Endodermal cell (in vitro differentiated cells): ENCODE data around the gene DNASE2B. TPM values are rescaled to one million over a fixed set of nuclear protein-coding genes. Genes with fewer than 3 reads are reported as not detected.

Experiments
- DNase-seq: peaks from one replicate; pipeline ENCODE4 v3.0.0-alpha.2; 2017
- H3K27ac ChIP-seq: 2 replicates; pipeline ENCODE4 v1.5.1; 2013; ENCODE audit warnings: mild to moderate bottlenecking, low read depth, low read length, moderate library complexity
- H3K27me3 ChIP-seq: 2 replicates; pipeline ENCODE4 v1.6.1; 2013; ENCODE audit warnings: mild to moderate bottlenecking, low read length, moderate library complexity; ENCODE audit not compliant: insufficient read depth, control insufficient read depth, poor library complexity, severe bottlenecking
- H3K36me3 ChIP-seq: 2 replicates; pipeline ENCODE4 v1.7.0; 2013; ENCODE audit warnings: mild to moderate bottlenecking, low read length, moderate library complexity; ENCODE audit not compliant: control insufficient read depth, insufficient read depth
- H3K4me1 ChIP-seq: one replicate; pipeline ENCODE4 v1.7.0; 2013; ENCODE audit warnings: low read length; ENCODE audit not compliant: control insufficient read depth, insufficient read depth
- H3K4me3 ChIP-seq: 2 replicates; pipeline ENCODE4 v1.5.1; 2013; ENCODE audit warnings: mild to moderate bottlenecking, low read length, moderate library complexity
- H3K9ac ChIP-seq: 2 replicates; pipeline ENCODE4 v1.6.1; 2013; ENCODE audit warnings: mild to moderate bottlenecking, low read length, moderate library complexity; ENCODE audit not compliant: poor library complexity, severe bottlenecking; ENCODE audit errors: extremely low read depth
- H3K9me3 ChIP-seq: 2 replicates; pipeline ENCODE4 v1.6.1; 2013; ENCODE audit warnings: mild to moderate bottlenecking, low read length, moderate library complexity; ENCODE audit not compliant: control insufficient read depth
- H3K27ac Mint-ChIP-seq: 2 replicates; pipeline ENCODE4 v1.8.0; 2020; ENCODE audit warnings: mixed read lengths
- H3K27me3 Mint-ChIP-seq: 2 replicates; pipeline ENCODE4 v1.8.0; 2021; ENCODE audit warnings: mild to moderate bottlenecking, mixed read lengths; ENCODE audit not compliant: insufficient read depth
- H3K36me3 Mint-ChIP-seq: 2 replicates; pipeline ENCODE4 v1.8.0; 2020; ENCODE audit warnings: low read depth, mixed read lengths
- H3K4me1 Mint-ChIP-seq: 2 replicates; pipeline ENCODE4 v1.8.0; 2020; ENCODE audit warnings: mixed read lengths
- H3K4me3 Mint-ChIP-seq: 2 replicates; pipeline ENCODE4 v1.8.0; 2020; ENCODE audit warnings: mild to moderate bottlenecking, moderate library complexity, mixed read lengths
- H3K9me3 Mint-ChIP-seq: 2 replicates; pipeline ENCODE4 v1.8.0; 2020; ENCODE audit warnings: mild to moderate bottlenecking, mixed read lengths
- WGBS, 2 experiments: methylation state at CpG; one replicate each; pipeline versions ENCODE4 v1.1.5 to v1.1.7; 2013; ENCODE audit warnings: missing lambda C conversion rate in 2 of 2, mixed read lengths in 1 of 2; ENCODE audit not compliant: insufficient coverage in 1 of 2, insufficient read length in 1 of 2; 5-methylcytosine and 5-hydroxymethylcytosine counted together
- total RNA-seq, 2 donors: library from RNA; stranded (reverse); fragmentation: NEBNext Ultra II Directional in 1 of 2; extraction: Animal tissue kit (Norgen Biotek cat#: 25700) in 1 of 2; gene quantifications; 2 replicates in 1 of 2; 3 replicates in 1 of 2; pipeline ENCODE4 v1.2.1, GENCODE V29; 2021
- TF ChIP-seq, protein P1 (sequence below): fragments of 200-600 bp; sonication (generic); conservative IDR thresholded peaks from 2 replicates; pipeline ENCODE4 v1.5.0; 2021; ENCODE audit warnings: antibody characterized with exemption, mild to moderate bottlenecking

Gene DNASE2B
- total RNA-seq, 2 donors from 2014 or later = not detected

- Histone ChIP-seq H3K27ac (no peak overlapping the region), H3K9me3 (peaks cover 6% of the 10 kb centered on the region), H3K4me1 (no peaks in the 10 kb centered on the region), H3K4me3 (no peak overlapping the region), H3K36me3 (no peaks in the 10 kb centered on the region), H3K27me3 (peaks cover 27% of the 10 kb centered on the region), H3K9ac (no peak overlapping the region)
- H3K9me3 Mint-ChIP-seq = no peaks in the 10 kb centered on the region
- peaks cover 27% of the 10 kb centered on the region for H3K27me3 Mint-ChIP-seq
- 62% methylated on average over 1 of the region's 1 CpG; no CpG with 5 or more reads in 1 of the 2 experiments for WGBS, 2 experiments
- no peaks in the 10 kb centered on the region for H3K36me3 Mint-ChIP-seq
- peaks cover 11% of the 10 kb centered on the region for H3K4me1 Mint-ChIP-seq
- DNase-seq = no peak
- H3K27ac Mint-ChIP-seq = no peak overlapping the region
- TF ChIP-seq, protein P1, sequence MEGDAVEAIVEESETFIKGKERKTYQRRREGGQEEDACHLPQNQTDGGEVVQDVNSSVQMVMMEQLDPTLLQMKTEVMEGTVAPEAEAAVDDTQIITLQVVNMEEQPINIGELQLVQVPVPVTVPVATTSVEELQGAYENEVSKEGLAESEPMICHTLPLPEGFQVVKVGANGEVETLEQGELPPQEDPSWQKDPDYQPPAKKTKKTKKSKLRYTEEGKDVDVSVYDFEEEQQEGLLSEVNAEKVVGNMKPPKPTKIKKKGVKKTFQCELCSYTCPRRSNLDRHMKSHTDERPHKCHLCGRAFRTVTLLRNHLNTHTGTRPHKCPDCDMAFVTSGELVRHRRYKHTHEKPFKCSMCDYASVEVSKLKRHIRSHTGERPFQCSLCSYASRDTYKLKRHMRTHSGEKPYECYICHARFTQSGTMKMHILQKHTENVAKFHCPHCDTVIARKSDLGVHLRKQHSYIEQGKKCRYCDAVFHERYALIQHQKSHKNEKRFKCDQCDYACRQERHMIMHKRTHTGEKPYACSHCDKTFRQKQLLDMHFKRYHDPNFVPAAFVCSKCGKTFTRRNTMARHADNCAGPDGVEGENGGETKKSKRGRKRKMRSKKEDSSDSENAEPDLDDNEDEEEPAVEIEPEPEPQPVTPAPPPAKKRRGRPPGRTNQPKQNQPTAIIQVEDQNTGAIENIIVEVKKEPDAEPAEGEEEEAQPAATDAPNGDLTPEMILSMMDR = no peak
- no peak overlapping the region for H3K4me3 Mint-ChIP-seq
Measured at GRCh38 chr1:84360316-84360715, 38.0 kb upstream of the DNASE2B start.

DNA sequence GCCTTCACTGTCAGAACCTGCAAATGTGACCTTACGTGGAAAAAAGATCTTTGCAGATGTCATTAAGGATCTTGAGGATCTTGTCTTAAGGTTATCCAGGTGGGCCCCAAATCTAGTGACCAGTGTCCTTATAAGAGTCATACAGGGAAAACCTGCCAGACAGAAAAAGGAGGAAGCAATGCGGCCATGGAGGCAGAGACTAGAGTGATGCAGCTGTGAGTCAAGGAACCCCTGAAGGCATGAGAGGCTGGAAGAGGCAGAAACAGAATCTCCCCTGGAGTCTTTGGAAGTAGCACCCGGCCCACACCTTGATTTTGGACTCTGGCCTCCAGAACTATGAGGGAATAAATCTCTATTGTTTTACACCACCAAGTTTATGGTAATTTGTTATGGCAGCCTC, 36.5 kb upstream of the DNASE2B start:
- no peak overlapping the region for H3K4me3 Mint-ChIP-seq
- Histone ChIP-seq H3K4me1 (no peaks in the 10 kb centered on the region), H3K9me3 (peaks cover 6% of the 10 kb centered on the region), H3K27me3 (peaks cover 27% of the 10 kb centered on the region), H3K4me3 (no peak overlapping the region), H3K27ac (no peak overlapping the region), H3K36me3 (no peaks in the 10 kb centered on the region), H3K9ac (no peak overlapping the region)
- WGBS, 2 experiments = 94 to 95% methylated on average over 2 to 3 of the region's 3 CpGs
- TF ChIP-seq, protein P1 = no peak
- H3K4me1 Mint-ChIP-seq = peaks cover 11% of the 10 kb centered on the region
- DNase-seq = no peak
- no peaks in the 10 kb centered on the region for H3K9me3 Mint-ChIP-seq
- peaks cover 26% of the 10 kb centered on the region for H3K27me3 Mint-ChIP-seq
- H3K27ac Mint-ChIP-seq = no peak overlapping the region
- H3K36me3 Mint-ChIP-seq = no peaks in the 10 kb centered on the region

- H3K36me3 Mint-ChIP-seq = no peaks in the 10 kb centered on the region
- Histone ChIP-seq H3K4me3 (no peak overlapping the region), H3K27ac (no peak overlapping the region), H3K4me1 (no peaks in the 10 kb centered on the region), H3K36me3 (no peaks in the 10 kb centered on the region), H3K9ac (no peak overlapping the region), H3K27me3 (peaks cover 16% of the 10 kb centered on the region), H3K9me3 (peaks cover 6% of the 10 kb centered on the region)
- H3K4me1 Mint-ChIP-seq = peaks cover 11% of the 10 kb centered on the region
- H3K27ac Mint-ChIP-seq = no peak overlapping the region
- 94 to 97% methylated on average over 4 to 5 of the region's 5 CpGs for WGBS, 2 experiments
- DNase-seq = no peak
- H3K4me3 Mint-ChIP-seq = no peak overlapping the region
- no peaks in the 10 kb centered on the region for H3K9me3 Mint-ChIP-seq
- peaks cover 13% of the 10 kb centered on the region for H3K27me3 Mint-ChIP-seq
- TF ChIP-seq, protein P1 = no peak
Measured at GRCh38 chr1:84363019-84363418, 35.3 kb upstream of the DNASE2B start.
